ENCODE measurements around the gene CRTAC1. TPM values are rescaled to one million over a fixed set of nuclear protein-coding genes. Genes with fewer than 3 reads are reported as not detected.

CRTAC1 gene
- total RNA-seq, 4 donors from 2014 or later: 4.0 to 8.7 (median 5.0) TPM

GRCh38 chr10:97852277-97852676 lies 178.1 kb downstream of the CRTAC1 start:
- H3K27ac ChIP-seq (replicated peaks in 1 of 4): no peak overlapping the region
- TF ChIP-seq, protein P1, sequence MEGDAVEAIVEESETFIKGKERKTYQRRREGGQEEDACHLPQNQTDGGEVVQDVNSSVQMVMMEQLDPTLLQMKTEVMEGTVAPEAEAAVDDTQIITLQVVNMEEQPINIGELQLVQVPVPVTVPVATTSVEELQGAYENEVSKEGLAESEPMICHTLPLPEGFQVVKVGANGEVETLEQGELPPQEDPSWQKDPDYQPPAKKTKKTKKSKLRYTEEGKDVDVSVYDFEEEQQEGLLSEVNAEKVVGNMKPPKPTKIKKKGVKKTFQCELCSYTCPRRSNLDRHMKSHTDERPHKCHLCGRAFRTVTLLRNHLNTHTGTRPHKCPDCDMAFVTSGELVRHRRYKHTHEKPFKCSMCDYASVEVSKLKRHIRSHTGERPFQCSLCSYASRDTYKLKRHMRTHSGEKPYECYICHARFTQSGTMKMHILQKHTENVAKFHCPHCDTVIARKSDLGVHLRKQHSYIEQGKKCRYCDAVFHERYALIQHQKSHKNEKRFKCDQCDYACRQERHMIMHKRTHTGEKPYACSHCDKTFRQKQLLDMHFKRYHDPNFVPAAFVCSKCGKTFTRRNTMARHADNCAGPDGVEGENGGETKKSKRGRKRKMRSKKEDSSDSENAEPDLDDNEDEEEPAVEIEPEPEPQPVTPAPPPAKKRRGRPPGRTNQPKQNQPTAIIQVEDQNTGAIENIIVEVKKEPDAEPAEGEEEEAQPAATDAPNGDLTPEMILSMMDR (IDR thresholded peaks at IDR 0.05): no peak
- no peak for TF ChIP-seq POLR2AphosphoS5 (IDR thresholded peaks at IDR 0.05)
- no peak for TF ChIP-seq POLR2A (IDR thresholded peaks at IDR 0.05; ENCODE audit: low read depth)
- no peak for TF ChIP-seq EP300 (IDR thresholded peaks at IDR 0.05)
- H3K27me3 ChIP-seq: peaks cover 0 to 67% (median 32%) of the 10 kb centered on the region in 4 donors
- DNase-seq (ENCODE audit: extremely low spot score): no peak
- intact Hi-C loops (cut with DNase I): no loop called here
- peaks cover 5 to 23% (median 15%) of the 10 kb centered on the region in 4 donors for H3K4me1 ChIP-seq
- H3K4me3 ChIP-seq: no peak overlapping the region
- peaks cover 0 to 3% (median 0%) of the 10 kb centered on the region in 4 donors for H3K9me3 ChIP-seq
- WGBS: 58% methylated on average over 3 of the region's 3 CpGs
- H3K36me3 ChIP-seq: no peaks in the 10 kb centered on the region

GRCh38 chr10:97851341-97852001 lies 178.9 kb downstream of the CRTAC1 start:
- Histone ChIP-seq H3K4me1 (peaks cover 5 to 23% (median 15%) of the 10 kb centered on the region in 4 donors), H3K36me3 (no peaks in the 10 kb centered on the region), H3K27me3 (peaks cover 0 to 67% (median 32%) of the 10 kb centered on the region in 4 donors), H3K9me3 (peaks cover 0 to 2% (median 0%) of the 10 kb centered on the region in 4 donors), H3K27ac (replicated peaks in 1 of 4) (no peak overlapping the region), H3K4me3 (no peak overlapping the region)
- intact Hi-C loops (cut with DNase I): no loop called here
- no peak for DNase-seq (ENCODE audit: extremely low spot score)
- WGBS: 86% methylated on average over 7 of the region's 7 CpGs
- no peak for TF ChIP-seq EP300 (IDR thresholded peaks at IDR 0.05)

DNA sequence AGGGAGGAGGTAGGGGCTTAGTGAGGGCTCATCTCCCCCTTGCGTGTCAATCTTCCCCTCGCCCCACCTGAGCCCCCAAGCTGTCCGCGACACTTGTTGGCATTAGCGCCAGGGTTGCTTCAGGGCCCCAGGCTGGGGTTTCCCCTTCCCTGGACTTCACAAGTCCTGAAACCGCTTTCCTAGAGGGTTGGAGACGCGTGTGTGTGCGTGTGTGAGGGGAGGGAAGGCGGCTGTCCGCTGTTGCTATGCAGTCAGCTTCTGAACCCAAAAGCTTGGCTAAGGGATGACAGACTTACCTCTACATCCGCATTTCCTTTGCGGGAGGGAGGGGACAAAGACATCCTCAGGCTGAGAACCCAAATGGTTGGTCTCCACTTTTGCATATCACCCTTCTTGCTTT lies 180.0 kb downstream of the CRTAC1 start:
- TF ChIP-seq EP300 (IDR thresholded peaks at IDR 0.05): no peak
- TF ChIP-seq, protein P1 (IDR thresholded peaks at IDR 0.05): no peak
- TF ChIP-seq POLR2A (IDR thresholded peaks at IDR 0.05; ENCODE audit: low read depth): no peak
- TF ChIP-seq POLR2AphosphoS5 (IDR thresholded peaks at IDR 0.05): no peak
- intact Hi-C loops (cut with DNase I): no loop called here
- Histone ChIP-seq H3K9me3 (no peaks in the 10 kb centered on the region), H3K27me3 (peaks cover 0 to 73% (median 32%) of the 10 kb centered on the region in 4 donors), H3K36me3 (no peaks in the 10 kb centered on the region), H3K4me1 (peaks cover 5 to 23% (median 15%) of the 10 kb centered on the region in 4 donors), H3K27ac (replicated peaks in 1 of 4) (no peak overlapping the region), H3K4me3 (peak overlapping the region; percentile 56 to 64 (median 62))
- DNase-seq (ENCODE audit: extremely low spot score): no peak
- 16% methylated on average over 8 of the region's 13 CpGs for WGBS

DNA sequence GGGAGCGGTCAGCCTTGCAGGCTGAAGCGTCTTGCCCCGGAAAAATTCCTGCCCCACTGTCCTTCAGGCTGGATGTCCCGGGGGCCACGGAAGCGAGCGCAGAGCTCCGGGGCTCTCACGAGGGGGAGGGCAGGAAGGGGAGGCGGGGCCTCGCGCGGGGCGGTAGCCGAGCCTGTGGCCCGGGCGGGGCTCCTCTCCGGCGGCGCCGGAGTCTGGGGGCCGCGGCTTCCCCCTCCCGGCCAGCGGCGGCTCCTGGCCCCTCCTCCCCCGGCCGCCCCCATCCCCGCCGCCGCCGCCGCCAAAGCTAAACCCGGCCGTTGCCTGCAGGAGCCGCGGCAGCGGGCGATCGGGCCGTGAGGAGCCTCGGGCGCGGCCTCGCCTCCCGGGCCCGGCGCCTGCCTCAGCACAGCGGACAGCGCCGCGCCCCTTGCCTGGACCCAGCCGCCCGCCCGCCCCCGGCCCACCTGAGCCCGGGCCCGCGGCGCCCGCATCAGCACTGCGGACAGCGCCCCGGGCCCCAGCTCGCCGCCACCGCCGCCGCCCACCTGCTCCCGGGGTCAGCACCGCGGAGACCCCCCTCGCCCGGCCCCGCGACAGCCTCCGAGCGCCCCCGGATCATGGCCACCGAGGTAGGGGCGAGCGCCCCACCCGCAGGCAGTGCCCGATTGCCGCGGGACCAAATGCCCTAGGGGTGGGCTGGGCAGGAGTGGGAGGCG lies 180.6 kb downstream of the CRTAC1 start, which contains the start of gene GOLGA7B:
Gene GOLGA7B (plus strand): TSS at position 157 of the 716 bp plus-strand sequence. CDS start 461 bp downstream, at position 618.
- Histone ChIP-seq H3K36me3 (no peaks in the 10 kb centered on the region), H3K4me3 (peak within 1 kb of the TSS; percentile 56 to 64 (median 62)), H3K27me3 (peaks cover 0 to 76% (median 32%) of the 10 kb centered on the region in 4 donors), H3K27ac (replicated peaks in 1 of 4) (no peak within 1 kb of the TSS), H3K9me3 (no peaks in the 10 kb centered on the region), H3K4me1 (peaks cover 5 to 23% (median 15%) of the 10 kb centered on the region in 4 donors)
- TF ChIP-seq, protein P1 (IDR thresholded peaks at IDR 0.05): no peak
- TF ChIP-seq POLR2AphosphoS5 (IDR thresholded peaks at IDR 0.05): no peak
- no peak for TF ChIP-seq EP300 (IDR thresholded peaks at IDR 0.05)
- TF ChIP-seq POLR2A (IDR thresholded peaks at IDR 0.05; ENCODE audit: low read depth): no peak
- intact Hi-C loops (cut with DNase I): no loop called here
- no peak for DNase-seq (ENCODE audit: extremely low spot score)
- WGBS: 2% methylated on average over 13 of the region's 87 CpGs

GRCh38 chr10:97849103-97849686 lies 181.2 kb downstream of the CRTAC1 start:
- 14% methylated on average over 16 of the region's 16 CpGs for WGBS
- Histone ChIP-seq H3K4me3 (peak overlapping the region; percentile 56 to 64 (median 62)), H3K27ac (replicated peaks in 1 of 4) (no peak overlapping the region), H3K4me1 (peaks cover 5 to 23% (median 15%) of the 10 kb centered on the region in 4 donors), H3K9me3 (no peaks in the 10 kb centered on the region), H3K27me3 (peaks cover 0 to 74% (median 29%) of the 10 kb centered on the region in 4 donors), H3K36me3 (no peaks in the 10 kb centered on the region)
- TF ChIP-seq POLR2AphosphoS5 (IDR thresholded peaks at IDR 0.05) (no peak), POLR2A (IDR thresholded peaks at IDR 0.05; ENCODE audit: low read depth) (no peak), EP300 (IDR thresholded peaks at IDR 0.05) (no peak)
- TF ChIP-seq, protein P1 (IDR thresholded peaks at IDR 0.05): no peak
- no peak for DNase-seq (ENCODE audit: extremely low spot score)
- intact Hi-C loops (cut with DNase I): no loop called here
